Measurements from ENCODE around the gene DGKI.

The DGKI gene

DNA sequence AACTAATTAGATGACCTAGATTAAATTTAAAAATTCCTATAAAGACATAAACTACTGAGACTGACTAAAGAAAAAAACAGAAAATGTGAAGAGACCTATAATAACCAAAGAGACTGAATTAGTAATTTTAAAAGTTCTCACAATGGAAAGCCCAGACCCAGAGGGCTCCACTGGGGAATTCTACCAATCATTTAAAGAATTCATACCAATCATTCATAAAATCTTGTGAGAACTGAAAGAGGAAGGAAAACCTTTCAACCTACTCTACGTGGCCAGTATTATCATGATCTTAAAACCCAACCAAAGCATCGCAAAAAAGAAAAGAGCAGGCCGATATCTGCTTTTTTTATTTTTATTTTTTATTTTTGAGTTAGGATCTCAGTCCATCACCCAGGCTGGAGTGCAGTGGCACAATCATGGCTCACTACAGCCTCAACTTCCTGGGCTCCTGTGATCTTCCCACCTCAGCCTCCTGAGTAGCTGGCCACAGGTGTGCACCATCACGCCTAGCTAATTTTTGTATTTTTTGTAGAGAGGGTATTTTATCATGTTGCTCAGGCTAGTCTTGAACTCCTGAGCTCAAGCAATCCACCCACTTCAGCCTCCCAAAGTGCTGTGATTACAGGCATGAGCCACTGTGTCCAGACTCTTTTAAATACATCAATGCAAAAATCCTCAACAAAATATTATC lies 48.6 kb downstream of the DGKI start (continued):
- TF ChIP-seq ZNF391 (tag by site-specific recombination; IDR thresholded peaks at IDR 0.05; ENCODE audit: borderline replicate concordance, low read depth) = no peak
- no peak for TF ChIP-seq IKZF3 (tag by site-specific recombination; IDR thresholded peaks at IDR 0.05)
- TF ChIP-seq ZNF292 (tag by site-specific recombination; IDR thresholded peaks at IDR 0.05; ENCODE audit: borderline replicate concordance, low read depth) = no peak
- TF ChIP-seq ZNF621 (tag by site-specific recombination; IDR thresholded peaks at IDR 0.05) = no peak
- TF ChIP-seq ZNF76 (tag by site-specific recombination; IDR thresholded peaks at IDR 0.05; ENCODE audit: borderline replicate concordance, low read depth) = no peak
- no peak for TF ChIP-seq ZNF596 (tag by site-specific recombination; IDR thresholded peaks at IDR 0.05)
- TF ChIP-seq, protein P1, sequence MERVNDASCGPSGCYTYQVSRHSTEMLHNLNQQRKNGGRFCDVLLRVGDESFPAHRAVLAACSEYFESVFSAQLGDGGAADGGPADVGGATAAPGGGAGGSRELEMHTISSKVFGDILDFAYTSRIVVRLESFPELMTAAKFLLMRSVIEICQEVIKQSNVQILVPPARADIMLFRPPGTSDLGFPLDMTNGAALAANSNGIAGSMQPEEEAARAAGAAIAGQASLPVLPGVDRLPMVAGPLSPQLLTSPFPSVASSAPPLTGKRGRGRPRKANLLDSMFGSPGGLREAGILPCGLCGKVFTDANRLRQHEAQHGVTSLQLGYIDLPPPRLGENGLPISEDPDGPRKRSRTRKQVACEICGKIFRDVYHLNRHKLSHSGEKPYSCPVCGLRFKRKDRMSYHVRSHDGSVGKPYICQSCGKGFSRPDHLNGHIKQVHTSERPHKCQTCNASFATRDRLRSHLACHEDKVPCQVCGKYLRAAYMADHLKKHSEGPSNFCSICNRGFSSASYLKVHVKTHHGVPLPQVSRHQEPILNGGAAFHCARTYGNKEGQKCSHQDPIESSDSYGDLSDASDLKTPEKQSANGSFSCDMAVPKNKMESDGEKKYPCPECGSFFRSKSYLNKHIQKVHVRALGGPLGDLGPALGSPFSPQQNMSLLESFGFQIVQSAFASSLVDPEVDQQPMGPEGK (tag by site-specific recombination; IDR thresholded peaks at IDR 0.05) = no peak
- no peak for TF ChIP-seq ZBTB8A (tag by site-specific recombination; IDR thresholded peaks at IDR 0.05)
- TF ChIP-seq ZNF274 (IDR thresholded peaks at IDR 0.05; ENCODE audit: low read length) = no peak
- no peak for TF ChIP-seq ZNF274 (tag by site-specific recombination; IDR thresholded peaks at IDR 0.05; ENCODE audit: borderline replicate concordance)

DNA sequence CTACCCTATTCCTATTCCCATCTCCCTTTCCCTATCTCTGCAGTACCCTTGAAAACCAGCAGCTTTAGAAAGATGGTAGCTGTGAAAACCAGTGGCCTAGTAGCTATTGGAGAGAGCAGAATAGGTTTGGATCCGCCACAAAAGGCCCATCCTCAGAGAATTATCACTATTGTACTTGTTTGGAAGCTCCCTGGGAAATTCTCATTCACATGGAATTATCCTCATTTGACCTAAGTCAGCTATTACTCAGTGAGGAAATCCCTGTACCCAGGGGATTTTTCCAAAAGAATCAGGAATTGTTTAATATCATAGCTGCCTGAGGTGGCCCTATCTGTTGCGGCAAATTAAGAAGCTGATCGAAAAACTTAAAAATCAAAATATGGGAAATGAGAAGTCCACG lies 51.6 kb downstream of the DGKI start:
- Histone ChIP-seq H3K4me3 (ENCODE audit: low read depth, low read length) (no peak overlapping the region), H3K27ac (ENCODE audit: extremely low read depth, low read depth, low read length) (no peak overlapping the region), H3K9me3 (ENCODE audit: control insufficient read depth, insufficient read depth, low read depth, low read length) (no peaks in the 10 kb centered on the region), H3K4me1 (ENCODE audit: control insufficient read depth, insufficient read depth, low read length) (no peaks in the 10 kb centered on the region), H3K36me3 (ENCODE audit: control insufficient read depth in 2 of 2, insufficient read depth in 1 of 2, low read length in 2 of 2) (no peaks in the 10 kb centered on the region)
- ChIA-PET POLR2A (no interaction called here), CTCF (interaction anchor here (0.6 kb wide), 1 partner anchor 125 kb away, joined by 3 read pairs; no protein-coding TSS in a partner anchor)
- TF ChIP-seq, protein P2, sequence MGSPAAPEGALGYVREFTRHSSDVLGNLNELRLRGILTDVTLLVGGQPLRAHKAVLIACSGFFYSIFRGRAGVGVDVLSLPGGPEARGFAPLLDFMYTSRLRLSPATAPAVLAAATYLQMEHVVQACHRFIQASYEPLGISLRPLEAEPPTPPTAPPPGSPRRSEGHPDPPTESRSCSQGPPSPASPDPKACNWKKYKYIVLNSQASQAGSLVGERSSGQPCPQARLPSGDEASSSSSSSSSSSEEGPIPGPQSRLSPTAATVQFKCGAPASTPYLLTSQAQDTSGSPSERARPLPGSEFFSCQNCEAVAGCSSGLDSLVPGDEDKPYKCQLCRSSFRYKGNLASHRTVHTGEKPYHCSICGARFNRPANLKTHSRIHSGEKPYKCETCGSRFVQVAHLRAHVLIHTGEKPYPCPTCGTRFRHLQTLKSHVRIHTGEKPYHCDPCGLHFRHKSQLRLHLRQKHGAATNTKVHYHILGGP (tag by site-specific recombination; IDR thresholded peaks at IDR 0.05) = no peak
- no peak for TF ChIP-seq ZNF560 (tag by site-specific recombination; IDR thresholded peaks at IDR 0.05; ENCODE audit: borderline replicate concordance)
- no peak for TF ChIP-seq ZFP3 (tag by site-specific recombination; IDR thresholded peaks at IDR 0.05; ENCODE audit: low read depth)

DNA sequence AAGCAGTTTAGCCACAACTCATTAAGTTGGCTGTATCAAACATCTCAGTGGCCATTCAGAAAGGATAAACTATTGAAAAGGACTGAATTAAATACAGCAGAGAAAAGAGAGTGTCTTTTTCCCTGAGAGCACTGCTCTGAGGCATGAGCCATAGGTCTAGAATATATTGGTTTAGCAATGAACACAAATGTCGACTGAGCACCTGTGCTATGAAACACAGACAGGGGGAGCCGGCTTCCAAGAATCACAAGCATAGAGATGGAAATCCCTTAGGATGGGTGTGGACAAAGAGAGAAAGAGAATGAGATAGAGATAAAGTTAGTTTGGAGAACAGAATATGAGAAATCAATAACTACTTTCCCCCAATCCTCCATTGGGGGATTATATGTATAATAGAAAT lies 54.8 kb downstream of the DGKI start:
- Histone ChIP-seq H3K27ac (ENCODE audit: extremely low read depth, low read depth, low read length) (no peak overlapping the region), H3K4me1 (ENCODE audit: control insufficient read depth, insufficient read depth, low read length) (no peaks in the 10 kb centered on the region), H3K4me3 (ENCODE audit: low read depth, low read length) (no peak overlapping the region), H3K36me3 (ENCODE audit: control insufficient read depth in 2 of 2, insufficient read depth in 1 of 2, low read length in 2 of 2) (no peaks in the 10 kb centered on the region), H3K9me3 (ENCODE audit: control insufficient read depth, insufficient read depth, low read depth, low read length) (no peaks in the 10 kb centered on the region)
- ChIA-PET POLR2A (no interaction called here), CTCF (no interaction called here)
- no peak for TF ChIP-seq ZNF670 (tag by site-specific recombination; IDR thresholded peaks at IDR 0.05; ENCODE audit: low read depth)

DNA sequence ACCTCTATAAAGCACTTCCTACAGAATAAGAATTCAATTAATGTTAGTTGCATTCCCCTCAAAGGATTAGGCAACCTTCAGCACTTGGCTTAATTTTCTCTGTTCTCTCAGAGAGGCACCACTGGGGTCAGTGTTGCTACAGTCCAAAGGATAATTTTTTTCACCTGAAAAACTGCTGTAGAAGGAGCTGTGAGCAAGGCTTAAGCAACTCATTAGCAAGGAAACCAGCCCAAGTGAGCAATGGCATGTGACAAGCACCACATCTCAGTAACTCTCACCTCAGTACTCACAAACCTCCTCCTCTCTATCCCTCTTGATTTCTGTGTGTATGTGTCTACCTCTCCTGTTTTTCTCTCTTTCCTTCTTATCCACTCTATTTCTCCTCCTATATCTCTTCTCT lies 55.9 kb downstream of the DGKI start:
- POLR2A ChIA-PET = no interaction called here
- Histone ChIP-seq H3K4me1 (ENCODE audit: control insufficient read depth, insufficient read depth, low read length) (no peaks in the 10 kb centered on the region), H3K36me3 (ENCODE audit: control insufficient read depth in 2 of 2, insufficient read depth in 1 of 2, low read length in 2 of 2) (no peaks in the 10 kb centered on the region), H3K9me3 (ENCODE audit: control insufficient read depth, insufficient read depth, low read depth, low read length) (no peaks in the 10 kb centered on the region), H3K4me3 (ENCODE audit: low read depth, low read length) (no peak overlapping the region), H3K27ac (ENCODE audit: extremely low read depth, low read depth, low read length) (no peak overlapping the region)
- no peak for TF ChIP-seq RBAK (tag by site-specific recombination; IDR thresholded peaks at IDR 0.05)
- TF ChIP-seq ZBTB20 (tag by site-specific recombination; IDR thresholded peaks at IDR 0.05) = no peak
- TF ChIP-seq, protein P3, sequence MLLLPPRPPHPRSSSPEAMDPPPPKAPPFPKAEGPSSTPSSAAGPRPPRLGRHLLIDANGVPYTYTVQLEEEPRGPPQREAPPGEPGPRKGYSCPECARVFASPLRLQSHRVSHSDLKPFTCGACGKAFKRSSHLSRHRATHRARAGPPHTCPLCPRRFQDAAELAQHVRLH (tag by site-specific recombination; IDR thresholded peaks at IDR 0.05) = no peak
- TF ChIP-seq TCF7L2 (IDR thresholded peaks at IDR 0.05; ENCODE audit: borderline replicate concordance, low read depth, low read length) = no peak
- TF ChIP-seq, protein P4, sequence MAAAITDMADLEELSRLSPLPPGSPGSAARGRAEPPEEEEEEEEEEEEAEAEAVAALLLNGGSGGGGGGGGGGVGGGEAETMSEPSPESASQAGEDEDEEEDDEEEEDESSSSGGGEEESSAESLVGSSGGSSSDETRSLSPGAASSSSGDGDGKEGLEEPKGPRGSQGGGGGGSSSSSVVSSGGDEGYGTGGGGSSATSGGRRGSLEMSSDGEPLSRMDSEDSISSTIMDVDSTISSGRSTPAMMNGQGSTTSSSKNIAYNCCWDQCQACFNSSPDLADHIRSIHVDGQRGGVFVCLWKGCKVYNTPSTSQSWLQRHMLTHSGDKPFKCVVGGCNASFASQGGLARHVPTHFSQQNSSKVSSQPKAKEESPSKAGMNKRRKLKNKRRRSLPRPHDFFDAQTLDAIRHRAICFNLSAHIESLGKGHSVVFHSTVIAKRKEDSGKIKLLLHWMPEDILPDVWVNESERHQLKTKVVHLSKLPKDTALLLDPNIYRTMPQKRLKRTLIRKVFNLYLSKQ (tag by site-specific recombination; IDR thresholded peaks at IDR 0.05; ENCODE audit: borderline replicate concordance) = no peak
- no peak for TF ChIP-seq ZNF121 (tag by site-specific recombination; IDR thresholded peaks at IDR 0.05)
- TF ChIP-seq ZFHX2 (tag by site-specific recombination; conservative IDR thresholded peaks at IDR 0.05) = no peak
- TF ChIP-seq ZNF404 (tag by site-specific recombination; IDR thresholded peaks at IDR 0.05) = no peak
- no peak for TF ChIP-seq KLF8 (tag by site-specific recombination; IDR thresholded peaks at IDR 0.05)
- CTCF ChIA-PET = interaction anchor here (1.2 kb wide), 1 partner anchor 135 kb away, joined by 9 read pairs; no protein-coding TSS in a partner anchor
